Amniotic epithelial cell (primary cell): ENCODE results near the gene C3orf22.

Experiments used
- DNase-seq: peaks from one replicate; pipeline ENCODE4 v3.0.0-alpha.2; 2010; ENCODE audit warnings: low read depth

C3orf22 gene

GRCh38 chr3:126527006-126527405, 31.7 kb downstream of the C3orf22 start:
- DNase-seq: no peak

- DNase-seq: no peak
Observed at GRCh38 chr3:126526668-126527005, 32.1 kb downstream of the C3orf22 start.

- DNase-seq: no peak
Observed at GRCh38 chr3:126525853-126526667, 32.7 kb downstream of the C3orf22 start.

DNA sequence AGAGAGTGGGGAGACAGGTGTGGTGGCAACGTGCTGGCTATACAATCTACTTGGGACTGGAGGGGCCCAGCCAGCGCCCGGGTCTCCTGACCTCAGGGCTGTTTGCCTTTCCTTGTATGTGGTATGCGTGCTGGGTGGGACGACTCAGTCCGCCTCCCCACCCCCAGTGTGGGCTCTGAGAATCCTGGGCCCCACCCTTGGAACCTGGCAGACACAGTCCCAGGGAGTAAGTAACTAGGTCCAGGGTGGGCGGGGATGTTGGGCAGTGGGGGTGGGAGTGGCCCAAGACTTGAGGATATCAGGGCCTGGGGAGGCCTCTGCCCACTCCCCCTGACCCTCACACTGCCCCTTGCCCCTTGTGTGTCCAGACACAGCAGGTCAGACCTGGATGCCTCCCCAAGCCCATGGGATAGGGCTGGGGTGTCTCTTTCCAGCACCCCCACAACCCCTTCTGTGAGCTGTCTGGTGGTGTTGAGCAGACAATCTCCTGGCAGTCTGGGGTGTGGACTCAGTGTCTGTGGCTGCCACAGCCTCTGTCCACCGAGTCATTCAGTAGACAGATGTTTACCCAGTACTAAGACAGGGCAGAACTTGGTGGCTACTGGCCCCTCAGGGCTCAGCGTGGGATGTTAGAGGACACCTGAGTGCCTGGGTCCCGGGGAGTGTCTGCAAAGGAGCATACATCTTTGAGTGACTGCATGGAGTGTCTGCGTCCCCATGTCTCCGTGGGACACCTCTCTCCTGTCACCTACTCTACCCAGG, 33.5 kb downstream of the C3orf22 start:
- DNase-seq: no peak

- DNase-seq: no peak
Observed at GRCh38 chr3:126524429-126524988, 34.2 kb downstream of the C3orf22 start.

DNA sequence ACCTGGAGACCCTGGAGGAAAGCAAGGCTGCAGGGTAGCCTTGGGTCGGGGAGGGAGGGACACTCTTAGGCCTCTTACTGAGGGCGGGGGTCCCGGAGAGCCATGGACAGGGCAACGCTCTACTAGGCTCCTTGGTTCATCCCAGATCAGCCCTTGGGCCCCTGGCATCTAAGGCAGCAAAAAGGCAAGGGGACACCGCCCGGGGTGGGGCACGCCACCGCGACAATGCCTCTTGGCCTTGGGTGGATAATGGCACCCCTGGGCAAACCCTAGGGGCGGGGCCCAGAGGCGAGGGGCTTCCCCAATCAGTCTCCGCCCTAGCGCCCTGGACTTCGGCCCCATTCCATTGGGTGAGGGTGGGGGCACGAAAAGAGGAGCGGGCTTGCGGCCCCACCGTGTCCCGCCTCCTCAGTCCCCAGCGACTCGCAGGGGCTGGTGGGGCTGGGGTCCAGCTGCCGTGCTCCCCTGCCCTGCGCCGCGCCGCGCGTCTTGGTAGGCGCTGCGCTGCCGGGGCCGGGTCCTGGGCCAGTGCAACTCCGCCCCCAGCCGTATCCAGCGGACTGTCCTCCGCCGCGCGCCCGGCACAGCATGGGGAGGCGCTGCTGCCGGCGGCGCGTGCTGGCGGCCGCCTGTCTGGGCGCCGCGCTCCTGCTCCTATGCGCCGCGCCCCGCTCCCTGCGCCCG, 34.8 kb downstream of the C3orf22 start, which contains the start of gene CHST13:
TSS of gene CHST13 (plus strand) at position 411 of the 684 bp plus-strand sequence. CDS start at position 589, 178 bp downstream.
- DNase-seq: peak; percentile 19

DNA sequence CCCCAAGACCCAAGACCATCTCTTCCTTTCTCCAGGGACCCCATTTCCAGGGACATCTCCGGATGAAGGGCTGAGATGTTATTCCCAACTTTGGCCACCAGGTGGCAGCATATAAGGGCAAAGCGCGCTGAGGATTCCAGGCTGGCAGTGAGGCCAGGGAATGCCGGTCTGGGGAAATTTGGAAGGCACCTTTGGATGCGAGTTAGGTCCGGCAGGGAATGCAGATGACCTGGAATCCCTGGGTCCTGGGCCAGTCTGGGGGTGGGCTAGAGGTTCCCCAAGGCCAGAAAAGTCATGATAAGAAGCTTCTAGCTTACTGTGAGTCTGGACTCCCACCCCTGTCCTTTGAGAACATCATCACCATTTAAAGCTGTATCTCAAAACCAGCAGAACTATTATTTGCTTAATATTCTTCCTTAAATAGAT, 36.4 kb downstream of the C3orf22 start:
- DNase-seq: peak; percentile 20

- DNase-seq: no peak
Observed at GRCh38 chr3:126521122-126521891, 37.4 kb downstream of the C3orf22 start.

DNA sequence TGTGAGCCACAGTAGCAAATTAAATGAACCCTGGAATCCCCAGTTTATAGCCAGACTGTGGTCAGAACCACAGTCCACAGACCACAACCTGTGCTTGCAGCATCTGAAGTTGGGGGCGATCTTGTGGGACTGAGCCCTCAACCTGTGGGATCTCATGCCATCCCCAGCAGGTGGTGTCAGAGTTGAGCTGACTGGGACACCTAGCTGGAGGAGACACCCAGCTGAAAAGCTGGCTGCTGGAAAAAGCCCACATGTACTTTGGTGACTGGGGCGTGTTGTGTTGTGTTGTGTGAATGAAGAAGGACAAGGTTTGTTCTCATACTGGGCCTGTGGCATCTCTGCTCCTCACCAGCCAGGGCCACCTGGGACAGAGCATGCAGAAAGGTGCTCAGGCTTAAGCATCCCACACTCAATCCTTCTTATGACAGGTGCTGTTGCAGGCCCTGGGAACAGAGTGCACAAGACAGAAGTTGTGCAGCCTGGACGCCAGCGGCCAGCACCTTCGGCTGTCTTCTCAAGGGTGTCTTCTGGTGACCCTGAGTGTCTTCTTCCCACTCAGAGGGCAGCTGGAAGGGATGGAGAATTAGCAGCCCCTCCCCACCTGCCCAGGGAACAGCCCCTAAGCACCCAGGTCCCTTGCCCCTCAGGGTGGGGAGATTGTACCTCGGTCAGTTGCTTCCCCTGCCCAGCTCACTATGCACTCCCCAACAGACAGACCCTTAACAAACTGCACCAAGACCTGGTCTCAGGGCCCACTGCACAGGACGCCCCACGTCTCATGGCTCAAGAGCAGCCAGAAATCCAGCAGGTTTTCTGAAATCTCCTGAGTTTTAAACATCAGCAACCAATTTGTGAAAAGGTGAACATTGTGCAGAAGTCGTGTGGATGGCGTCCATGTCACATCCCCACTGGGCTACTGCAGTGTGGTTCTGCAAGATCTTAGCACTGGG, 39.0 kb downstream of the C3orf22 start:
- DNase-seq: no peak

GRCh38 chr3:126518779-126519177, 40.0 kb downstream of the C3orf22 start:
- no peak for DNase-seq

- DNase-seq: no peak
Observed at GRCh38 chr3:126517986-126518778, 40.5 kb downstream of the C3orf22 start.

- no peak for DNase-seq
Observed at GRCh38 chr3:126517291-126517951, 41.3 kb downstream of the C3orf22 start, which contains the start of gene UROC1. UROC1 (minus strand) TSS chr3:126517773; CDS start chr3:126517719, 54 bp downstream.

DNA sequence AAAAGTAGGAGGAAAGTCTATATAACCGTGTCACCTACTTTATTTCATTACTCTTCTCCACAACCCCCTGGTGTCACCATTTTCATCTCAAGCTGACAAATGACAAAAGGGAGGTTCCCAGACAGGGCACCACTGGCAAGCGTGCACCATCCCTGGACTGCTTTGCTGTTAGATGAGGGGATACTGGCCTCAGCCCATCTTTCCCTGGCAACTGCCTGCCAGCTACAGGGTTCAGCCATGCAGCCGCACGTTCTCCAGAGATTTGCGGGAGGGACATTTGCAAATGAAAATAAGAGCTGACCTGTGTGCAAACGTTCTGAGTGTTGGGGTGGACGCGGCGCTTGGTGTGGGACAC, 41.8 kb downstream of the C3orf22 start:
- no peak for DNase-seq

- DNase-seq: no peak
Observed at GRCh38 chr3:126516152-126516935, 42.4 kb downstream of the C3orf22 start.

DNA sequence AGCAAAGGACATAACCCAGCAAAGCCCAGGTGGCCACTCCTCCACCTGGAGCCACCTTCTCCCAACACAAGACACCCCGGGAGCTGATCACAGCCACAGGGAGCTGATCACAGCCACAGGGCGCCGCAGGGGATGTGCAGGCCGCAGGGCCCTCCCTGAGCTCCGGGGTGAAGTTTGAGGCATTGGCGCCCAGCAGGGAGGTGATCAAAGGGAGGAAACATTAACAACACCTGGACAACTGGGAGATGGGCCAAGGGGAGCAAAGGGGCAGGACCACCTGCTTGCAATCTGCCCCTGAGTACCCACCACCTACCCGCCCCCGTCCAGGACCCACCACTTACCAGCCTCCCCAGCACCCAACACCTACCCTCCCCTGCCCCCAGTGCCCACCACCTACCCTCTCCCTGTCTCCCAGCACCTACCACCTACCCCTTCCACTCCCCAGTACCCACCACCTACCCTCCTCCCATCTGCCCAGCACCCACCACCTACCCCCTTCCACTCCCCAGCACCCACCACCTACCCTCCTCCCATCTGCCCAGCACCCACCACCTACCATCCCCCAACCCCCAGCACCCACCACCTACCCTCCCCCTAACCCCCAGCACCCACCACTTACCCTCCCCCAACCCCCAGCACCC, 43.5 kb downstream of the C3orf22 start:
- DNase-seq: no peak

- no peak for DNase-seq
Observed at GRCh38 chr3:126514161-126514560, 44.6 kb downstream of the C3orf22 start.

DNA sequence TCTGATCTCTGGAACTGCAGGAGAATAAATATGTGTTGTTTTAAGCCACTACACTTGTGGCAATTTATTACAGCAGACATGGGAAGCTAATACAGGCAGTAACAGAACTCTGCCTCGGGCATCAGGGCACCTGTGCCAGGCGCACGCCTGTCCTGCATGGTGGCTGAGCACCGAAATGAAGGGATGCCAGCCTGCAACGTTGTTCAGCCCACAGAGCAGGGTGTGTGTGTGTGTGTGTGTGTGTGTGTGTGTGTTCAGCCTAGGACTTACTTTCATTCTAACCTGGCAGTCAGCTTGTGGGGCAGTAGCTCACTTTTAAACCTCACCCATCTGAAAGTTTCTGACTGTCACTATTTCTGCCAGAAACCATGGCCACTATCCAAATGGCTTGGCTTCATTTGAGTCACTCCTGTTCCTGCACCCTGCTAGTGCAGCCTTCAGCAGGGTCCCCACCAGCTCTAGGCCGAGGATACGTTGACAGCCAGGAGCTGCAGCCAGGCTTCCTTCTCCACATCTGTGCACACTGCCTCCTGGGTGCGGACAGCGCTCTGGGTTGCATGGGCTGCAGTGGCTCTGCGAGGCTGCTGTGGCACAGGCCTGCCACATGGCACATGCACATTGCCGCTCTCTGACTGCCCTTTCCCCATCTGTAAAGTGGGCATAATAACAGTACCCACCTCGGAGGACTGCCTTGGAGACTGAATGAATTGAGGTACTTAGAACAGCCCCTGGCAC, 45.6 kb downstream of the C3orf22 start:
- no peak for DNase-seq
